ENCODE measurements around the gene INPP5A. TPM values are rescaled to one million over a fixed set of nuclear protein-coding genes. Genes with fewer than 3 reads are reported as not detected.

The INPP5A gene
- total RNA-seq, 4 donors from 2014 or later, result 31.2 to 51.8 (median 41.5) TPM

DNA sequence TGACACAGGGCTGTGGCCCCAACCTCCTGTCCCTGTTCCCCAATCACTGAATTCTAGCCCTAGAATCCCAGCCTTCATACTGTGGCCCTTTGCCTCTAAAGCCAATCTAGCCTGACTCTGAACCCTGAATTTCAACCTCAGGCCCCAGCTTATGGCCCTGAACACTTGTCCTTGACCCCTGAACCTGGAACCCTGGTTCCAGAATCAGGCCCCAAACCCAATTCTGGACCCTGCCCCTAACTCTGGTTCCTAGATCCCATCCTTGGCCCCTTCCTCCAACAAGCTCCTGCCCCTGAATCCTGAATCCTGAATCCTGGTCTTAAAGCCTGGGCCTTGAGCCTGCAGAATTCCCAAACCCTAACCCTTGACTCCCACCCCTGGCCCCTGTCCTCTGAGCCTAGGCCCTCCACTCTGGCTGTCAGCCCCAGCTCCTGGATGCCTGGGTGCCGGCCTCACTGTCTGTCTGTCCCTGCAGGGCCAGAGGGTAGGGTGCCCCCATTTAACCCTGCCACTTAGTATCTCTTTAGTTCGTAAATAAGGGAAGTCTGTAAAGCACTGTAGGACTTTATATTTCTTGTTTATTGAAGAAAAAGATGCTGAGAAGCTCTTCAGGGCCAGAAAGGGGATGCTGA, 1.3 kb downstream of the INPP5A start:
- 33 to 66% methylated on average over 2 of the region's 2 CpGs for WGBS, 2 donors
- no peak for DNase-seq (ENCODE audit: low spot score in 2 of 2)
- no peak overlapping the region for H3K4me3 ChIP-seq (ENCODE audit: low read depth, poor library complexity, severe bottlenecking)
- intact Hi-C loops (cut with DNase I; ENCODE audit: low total_unique reads), result no loop called here
- no peak for TF ChIP-seq POLR2A (IDR thresholded peaks at IDR 0.05)
- TF ChIP-seq, protein P1, sequence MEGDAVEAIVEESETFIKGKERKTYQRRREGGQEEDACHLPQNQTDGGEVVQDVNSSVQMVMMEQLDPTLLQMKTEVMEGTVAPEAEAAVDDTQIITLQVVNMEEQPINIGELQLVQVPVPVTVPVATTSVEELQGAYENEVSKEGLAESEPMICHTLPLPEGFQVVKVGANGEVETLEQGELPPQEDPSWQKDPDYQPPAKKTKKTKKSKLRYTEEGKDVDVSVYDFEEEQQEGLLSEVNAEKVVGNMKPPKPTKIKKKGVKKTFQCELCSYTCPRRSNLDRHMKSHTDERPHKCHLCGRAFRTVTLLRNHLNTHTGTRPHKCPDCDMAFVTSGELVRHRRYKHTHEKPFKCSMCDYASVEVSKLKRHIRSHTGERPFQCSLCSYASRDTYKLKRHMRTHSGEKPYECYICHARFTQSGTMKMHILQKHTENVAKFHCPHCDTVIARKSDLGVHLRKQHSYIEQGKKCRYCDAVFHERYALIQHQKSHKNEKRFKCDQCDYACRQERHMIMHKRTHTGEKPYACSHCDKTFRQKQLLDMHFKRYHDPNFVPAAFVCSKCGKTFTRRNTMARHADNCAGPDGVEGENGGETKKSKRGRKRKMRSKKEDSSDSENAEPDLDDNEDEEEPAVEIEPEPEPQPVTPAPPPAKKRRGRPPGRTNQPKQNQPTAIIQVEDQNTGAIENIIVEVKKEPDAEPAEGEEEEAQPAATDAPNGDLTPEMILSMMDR (IDR thresholded peaks at IDR 0.05), result no peak

DNA sequence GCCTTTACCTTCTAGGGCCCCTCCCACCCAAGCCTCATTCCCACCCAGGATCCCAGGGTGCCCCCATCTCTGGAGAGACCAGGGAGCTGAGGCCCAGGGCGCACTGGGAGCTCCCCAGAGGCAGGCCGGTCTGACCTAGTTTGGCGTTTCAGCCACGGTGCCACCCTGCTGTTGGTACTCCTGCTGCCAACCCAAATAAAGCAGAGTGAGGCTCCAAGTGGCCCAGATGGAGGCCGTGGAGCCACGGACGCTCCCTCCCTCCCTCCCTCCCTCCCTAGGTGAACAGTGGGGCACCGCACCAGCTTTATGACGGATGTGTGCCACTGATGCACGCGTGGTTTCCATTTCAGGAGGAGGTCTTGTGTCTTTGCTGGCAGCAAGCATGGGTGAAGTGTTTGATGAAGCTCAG, 1.8 kb downstream of the INPP5A start:
- intact Hi-C loops (cut with DNase I; ENCODE audit: low total_unique reads), result no loop called here
- no peak for TF ChIP-seq POLR2A (IDR thresholded peaks at IDR 0.05)
- TF ChIP-seq, protein P1 (IDR thresholded peaks at IDR 0.05), result no peak
- DNase-seq (ENCODE audit: low spot score in 2 of 2), result no peak
- no peak overlapping the region for H3K4me3 ChIP-seq (ENCODE audit: low read depth, poor library complexity, severe bottlenecking)
- WGBS, 2 donors, result 23 to 27% methylated on average over 10 to 11 of the region's 11 CpGs

DNA sequence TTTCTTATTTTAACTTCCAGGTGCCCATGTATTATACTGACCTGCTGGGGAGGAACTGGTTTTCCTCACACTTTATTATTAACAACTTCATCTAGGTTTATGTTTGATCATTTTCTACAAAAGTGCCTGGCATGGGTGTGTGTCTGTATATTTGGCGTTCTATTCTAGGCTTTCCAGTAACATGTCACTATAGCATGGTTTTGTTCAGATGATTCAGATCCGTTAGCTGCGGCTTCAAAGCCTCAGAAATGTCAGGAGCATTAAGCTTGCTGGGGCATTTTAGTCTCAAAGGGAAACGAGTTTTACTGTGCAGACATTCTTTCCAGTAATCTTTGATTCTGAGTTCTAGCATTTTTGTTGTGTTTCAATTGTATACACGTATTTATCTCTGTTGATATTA, 2.3 kb downstream of the INPP5A start:
- H3K4me3 ChIP-seq (ENCODE audit: low read depth, poor library complexity, severe bottlenecking), result no peak overlapping the region
- TF ChIP-seq POLR2A (IDR thresholded peaks at IDR 0.05), result no peak
- TF ChIP-seq, protein P1 (IDR thresholded peaks at IDR 0.05), result no peak
- no peak for DNase-seq (ENCODE audit: low spot score in 2 of 2)
- intact Hi-C loops (cut with DNase I; ENCODE audit: low total_unique reads), result no loop called here
- WGBS, 2 donors, result 21 to 23% methylated on average over 5 of the region's 5 CpGs

DNA sequence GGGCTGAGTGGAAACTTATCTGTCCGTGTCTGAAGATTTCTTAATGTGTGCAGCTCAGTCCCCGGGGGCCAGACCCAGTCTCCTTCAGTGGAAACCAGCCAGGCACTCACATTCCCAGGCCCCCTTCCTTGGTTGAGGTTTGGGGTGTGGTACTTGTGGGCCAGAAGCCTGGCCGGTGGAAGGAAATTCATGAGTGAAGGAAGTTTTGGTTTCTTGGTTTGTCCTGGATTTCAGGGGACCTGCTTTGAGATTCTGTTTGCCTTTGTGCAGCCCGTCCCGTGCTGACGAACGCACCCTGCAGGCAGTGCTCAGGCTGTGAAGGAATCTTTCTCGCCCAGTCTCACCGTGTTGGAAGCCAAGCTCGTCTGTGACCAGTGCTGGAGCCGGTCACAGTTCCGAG, 2.9 kb downstream of the INPP5A start:
- intact Hi-C loops (cut with DNase I; ENCODE audit: low total_unique reads), result no loop called here
- no peak for TF ChIP-seq POLR2A (IDR thresholded peaks at IDR 0.05)
- TF ChIP-seq, protein P1 (IDR thresholded peaks at IDR 0.05), result no peak
- DNase-seq (ENCODE audit: low spot score in 2 of 2), result no peak
- H3K4me3 ChIP-seq (ENCODE audit: low read depth, poor library complexity, severe bottlenecking), result no peak overlapping the region
- 35 to 41% methylated on average over 12 of the region's 12 CpGs for WGBS, 2 donors

DNA sequence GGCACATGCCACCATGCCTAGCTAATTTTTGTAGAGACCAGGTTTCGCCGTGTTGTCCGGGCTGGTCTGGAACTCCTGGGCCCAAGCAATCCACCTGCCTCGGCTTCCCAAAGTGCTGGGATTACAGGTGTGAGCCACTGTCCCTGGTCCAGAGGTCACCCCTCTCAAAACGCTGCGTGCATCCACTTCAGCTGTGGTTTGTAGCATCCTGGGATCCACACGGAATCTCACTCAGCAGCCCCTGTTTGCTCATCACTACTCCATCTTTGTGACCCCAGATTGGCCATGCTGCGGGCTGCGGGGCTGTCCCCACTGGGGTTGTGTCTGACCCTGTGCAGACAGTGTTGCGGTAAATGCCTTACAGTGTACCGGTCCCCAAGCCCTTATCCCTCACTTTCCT, 3.5 kb downstream of the INPP5A start:
- WGBS, 2 donors, result 93 to 97% methylated on average over 11 of the region's 11 CpGs
- intact Hi-C loops (cut with DNase I; ENCODE audit: low total_unique reads), result no loop called here
- no peak for DNase-seq (ENCODE audit: low spot score in 2 of 2)
- no peak overlapping the region for H3K4me3 ChIP-seq (ENCODE audit: low read depth, poor library complexity, severe bottlenecking)
- TF ChIP-seq, protein P1 (IDR thresholded peaks at IDR 0.05), result no peak
- TF ChIP-seq POLR2A (IDR thresholded peaks at IDR 0.05), result no peak

DNA sequence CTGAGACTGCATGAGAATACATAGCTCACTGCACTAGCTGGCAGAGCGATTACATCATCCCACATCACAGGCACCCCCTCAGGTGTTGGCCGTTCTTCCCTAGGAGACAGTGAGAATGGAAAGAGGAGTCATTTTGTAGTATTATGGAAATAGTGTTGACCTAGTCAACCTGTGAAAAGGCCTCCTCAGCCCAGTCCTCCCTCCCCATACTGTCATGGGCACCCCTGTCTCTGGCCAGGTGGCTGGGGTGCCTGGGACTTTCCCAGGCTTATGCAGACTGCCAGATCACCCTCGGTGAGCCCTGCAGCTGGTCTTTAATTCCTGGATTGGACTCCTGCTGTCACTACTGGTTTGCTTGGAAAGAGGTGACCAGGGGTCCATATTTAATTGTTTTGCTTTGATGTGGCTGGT, 4.0 kb downstream of the INPP5A start:
- 57 to 58% methylated on average over 3 of the region's 3 CpGs for WGBS, 2 donors
- intact Hi-C loops (cut with DNase I; ENCODE audit: low total_unique reads), result no loop called here

More for the DNA sequence above, 4.0 kb downstream of the INPP5A start:
- no peak for DNase-seq (ENCODE audit: low spot score in 2 of 2)
- TF ChIP-seq POLR2A (IDR thresholded peaks at IDR 0.05), result no peak
- TF ChIP-seq, protein P1 (IDR thresholded peaks at IDR 0.05), result no peak
- no peak overlapping the region for H3K4me3 ChIP-seq (ENCODE audit: low read depth, poor library complexity, severe bottlenecking)

Data from lower leg skin (tissue), 4 donors.